HUES48 (cell line): ENCODE measurements around the gene CDKN2C.
"Not testable (repeated sequence)": the region's sequence is repeated elsewhere in the genome, so short reads cannot be mapped to it uniquely, and the experiment has no call there.

Experiments
- H3K27ac ChIP-seq: one replicate; pipeline ENCODE4 v1.7.0; 2013; ENCODE audit warnings: low read depth, low read length, inconsistent platforms
- H3K27me3 ChIP-seq: 2 replicates; pipeline ENCODE4 v1.6.1; 2013; ENCODE audit warnings: mild to moderate bottlenecking, low read length; ENCODE audit not compliant: control insufficient read depth, insufficient read depth
- H3K36me3 ChIP-seq: 2 replicates; pipeline ENCODE4 v1.6.1; 2013; ENCODE audit warnings: low read length; ENCODE audit not compliant: control insufficient read depth, insufficient read depth
- H3K4me1 ChIP-seq: 2 replicates; pipeline ENCODE4 v1.6.1; 2013; ENCODE audit warnings: mild to moderate bottlenecking, low read length; ENCODE audit not compliant: control insufficient read depth, insufficient read depth
- H3K4me3 ChIP-seq: 2 replicates; pipeline ENCODE4 v1.5.1; 2013; ENCODE audit warnings: mild to moderate bottlenecking, low read depth, low read length
- H3K9ac ChIP-seq: 2 replicates; pipeline ENCODE4 v1.6.1; 2013; ENCODE audit warnings: mild to moderate bottlenecking, low read depth, low read length, moderate library complexity
- H3K9me3 ChIP-seq: 2 replicates; pipeline ENCODE4 v1.6.1; 2013; ENCODE audit warnings: low read length; ENCODE audit not compliant: control insufficient read depth, insufficient read depth

Gene CDKN2C

GRCh38 chr1:51000160-51000559, 30.1 kb downstream of the CDKN2C start:
- Histone ChIP-seq H3K27me3 (no peaks in the 10 kb centered on the region), H3K9me3 (no peaks in the 10 kb centered on the region), H3K4me1 (no peaks in the 10 kb centered on the region), H3K27ac (no peak overlapping the region), H3K36me3 (no peaks in the 10 kb centered on the region), H3K4me3 (no peak overlapping the region), H3K9ac (no peak overlapping the region)

- Histone ChIP-seq H3K27me3 (no peaks in the 10 kb centered on the region), H3K4me1 (no peaks in the 10 kb centered on the region), H3K4me3 (no peak overlapping the region), H3K9ac (no peak overlapping the region), H3K36me3 (no peaks in the 10 kb centered on the region), H3K27ac (no peak overlapping the region), H3K9me3 (no peaks in the 10 kb centered on the region)
These were observed 30.6 kb downstream of the CDKN2C start for GRCh38 chr1:51000651-51001050.

- H3K36me3 ChIP-seq: no peaks in the 10 kb centered on the region
- H3K4me3 ChIP-seq: no peak overlapping the region
- no peak overlapping the region for H3K9ac ChIP-seq
- H3K27me3 ChIP-seq: no peaks in the 10 kb centered on the region
- H3K9me3 ChIP-seq: no peaks in the 10 kb centered on the region
- H3K27ac ChIP-seq: no peak overlapping the region
- no peaks in the 10 kb centered on the region for H3K4me1 ChIP-seq
These were observed 32.5 kb downstream of the CDKN2C start for GRCh38 chr1:51002516-51002915.

- H3K27ac ChIP-seq, H3K9me3 ChIP-seq, H3K27me3 ChIP-seq, H3K4me3 ChIP-seq, H3K4me1 ChIP-seq, H3K36me3 ChIP-seq, H3K9ac ChIP-seq: not testable (repeated sequence)
These were observed 35.5 kb downstream of the CDKN2C start for GRCh38 chr1:51005549-51005948.

- no peaks in the 10 kb centered on the region for H3K27me3 ChIP-seq
- H3K4me3 ChIP-seq: no peak overlapping the region
- H3K9me3 ChIP-seq: no peaks in the 10 kb centered on the region
- no peak overlapping the region for H3K9ac ChIP-seq
- H3K4me1 ChIP-seq: no peaks in the 10 kb centered on the region
- no peaks in the 10 kb centered on the region for H3K36me3 ChIP-seq
- no peak overlapping the region for H3K27ac ChIP-seq
These were observed 39.3 kb downstream of the CDKN2C start for GRCh38 chr1:51009381-51009780.

GRCh38 chr1:51014878-51015277, 44.8 kb downstream of the CDKN2C start:
- Histone ChIP-seq H3K9me3 (no peaks in the 10 kb centered on the region), H3K36me3 (no peaks in the 10 kb centered on the region), H3K9ac (no peak overlapping the region), H3K4me1 (no peaks in the 10 kb centered on the region), H3K27ac (no peak overlapping the region), H3K4me3 (no peak overlapping the region), H3K27me3 (no peaks in the 10 kb centered on the region)

GRCh38 chr1:51019811-51020210, 49.8 kb downstream of the CDKN2C start:
- no peaks in the 10 kb centered on the region for H3K27me3 ChIP-seq
- H3K4me3 ChIP-seq: no peak overlapping the region
- H3K9me3 ChIP-seq: no peaks in the 10 kb centered on the region
- H3K9ac ChIP-seq: no peak overlapping the region
- H3K27ac ChIP-seq: no peak overlapping the region
- H3K36me3 ChIP-seq: no peaks in the 10 kb centered on the region
- no peaks in the 10 kb centered on the region for H3K4me1 ChIP-seq
